Measurements from ENCODE around the gene MCM5. TPM values are rescaled to one million over a fixed set of nuclear protein-coding genes. Genes with fewer than 3 reads are reported as not detected.

The MCM5 gene
- total and polyA plus RNA-seq, 8 donors = 7.2 to 17.7 (median 12.1) TPM

GRCh38 chr22:35421121-35421520 is 21.2 kb downstream of the MCM5 start:
- TF ChIP-seq CTCF (IDR thresholded peaks at IDR 0.05) = no peak
- WGBS, 2 donors = 93 to 94% methylated on average over 12 of the region's 12 CpGs
- Histone ChIP-seq H3K4me1 (no peaks in the 10 kb centered on the region), H3K27me3 (no peaks in the 10 kb centered on the region), H3K36me3 (peaks cover 0 to 19% (median 4%) of the 10 kb centered on the region in 3 donors), H3K9me3 (no peaks in the 10 kb centered on the region), H3K27ac (no peak overlapping the region), H3K4me3 (no peak overlapping the region)
- DNase-seq (no peak), ATAC-seq (no peak), FAIRE-seq (no peak)
- intact Hi-C loops (cut with DNase I) = no loop called here

GRCh38 chr22:35422145-35422544 is 22.2 kb downstream of the MCM5 start:
- ATAC-seq (no peak), DNase-seq (no peak), FAIRE-seq (no peak)
- H3K4me1 ChIP-seq = no peaks in the 10 kb centered on the region
- 89 to 91% methylated on average over 4 of the region's 4 CpGs for WGBS, 2 donors
- H3K4me3 ChIP-seq = no peak overlapping the region
- peaks cover 0 to 19% (median 4%) of the 10 kb centered on the region in 3 donors for H3K36me3 ChIP-seq
- no peak for TF ChIP-seq CTCF (IDR thresholded peaks at IDR 0.05)
- H3K9me3 ChIP-seq = no peaks in the 10 kb centered on the region
- no peaks in the 10 kb centered on the region for H3K27me3 ChIP-seq
- H3K27ac ChIP-seq = no peak overlapping the region
- intact Hi-C loops (cut with DNase I) = no loop called here

- peaks cover 0 to 19% (median 4%) of the 10 kb centered on the region in 3 donors for H3K36me3 ChIP-seq
- no peaks in the 10 kb centered on the region for H3K27me3 ChIP-seq
- no peak overlapping the region for H3K4me3 ChIP-seq
- intact Hi-C loops (cut with DNase I) = no loop called here
- DNase-seq = no peak
- TF ChIP-seq CTCF (IDR thresholded peaks at IDR 0.05) = no peak
- WGBS, 2 donors = 94 to 96% methylated on average over 9 of the region's 9 CpGs
- H3K4me1 ChIP-seq = no peaks in the 10 kb centered on the region
- no peaks in the 10 kb centered on the region for H3K9me3 ChIP-seq
- FAIRE-seq = no peak
- no peak for ATAC-seq
- no peak overlapping the region for H3K27ac ChIP-seq
Measured at GRCh38 chr22:35422936-35423335, 23.0 kb downstream of the MCM5 start.

GRCh38 chr22:35424081-35424480 is 24.1 kb downstream of the MCM5 start:
- WGBS, 2 donors = 94 to 98% methylated on average over 26 of the region's 26 CpGs
- peaks cover 0 to 14% (median 4%) of the 10 kb centered on the region in 3 donors for H3K36me3 ChIP-seq
- H3K27me3 ChIP-seq = no peaks in the 10 kb centered on the region
- DNase-seq (no peak), FAIRE-seq (no peak), ATAC-seq (no peak)
- no peaks in the 10 kb centered on the region for H3K4me1 ChIP-seq
- no peak overlapping the region for H3K4me3 ChIP-seq
- intact Hi-C loops (cut with DNase I) = no loop called here
- H3K27ac ChIP-seq = no peak overlapping the region
- H3K9me3 ChIP-seq = no peaks in the 10 kb centered on the region
- no peak for TF ChIP-seq CTCF (IDR thresholded peaks at IDR 0.05)

- peaks cover 0 to 7% (median 4%) of the 10 kb centered on the region in 3 donors for H3K36me3 ChIP-seq
- no peaks in the 10 kb centered on the region for H3K9me3 ChIP-seq
- no peak overlapping the region for H3K4me3 ChIP-seq
- WGBS, 2 donors = 81 to 83% methylated on average over 7 of the region's 7 CpGs
- no peaks in the 10 kb centered on the region for H3K4me1 ChIP-seq
- H3K27me3 ChIP-seq = no peaks in the 10 kb centered on the region
- no peak for TF ChIP-seq CTCF (IDR thresholded peaks at IDR 0.05)
- intact Hi-C loops (cut with DNase I) = loop anchor here in 1 of 3 donors (5.0 kb wide), 1 partner anchor 163 kb away; no protein-coding TSS in a partner anchor
- H3K27ac ChIP-seq = no peak overlapping the region
- ATAC-seq (no peak), FAIRE-seq (no peak), DNase-seq (no peak)
Measured at GRCh38 chr22:35424761-35425160, 24.8 kb downstream of the MCM5 start.

All from pancreas (tissue), 10 donors.